DND-41 (cell line): Measurements from ENCODE around the gene PLCL1.

ENCODE experiments used
- ATAC-seq: fragments of 200-7000 bp; cut with Tn5 transposase; 3 replicates; pipeline ENCODE4 v1.9.1; 2021; ENCODE audit warnings: low read depth; ENCODE audit not compliant: insufficient read depth
- DNase-seq: peaks from one replicate; pipeline ENCODE4 v3.0.0-alpha.2; 2020
- H2AFZ ChIP-seq: 2 replicates; pipeline ENCODE4 v1.6.0; 2012; ENCODE audit warnings: low read depth, low read length
- H3K27ac ChIP-seq: 2 replicates; pipeline ENCODE4 v1.5.1; 2012; ENCODE audit warnings: low read length, inconsistent platforms
- H3K27me3 ChIP-seq: fragments of 200-600 bp; sonication (generic); 2 replicates; pipeline ENCODE4 v1.6.0; 2012; ENCODE audit warnings: low read length, mild to moderate bottlenecking, inconsistent platforms; ENCODE audit not compliant: insufficient read depth, poor library complexity
- H3K36me3 ChIP-seq: 2 replicates; pipeline ENCODE4 v1.5.1; 2012; ENCODE audit warnings: low read length, inconsistent platforms; ENCODE audit not compliant: insufficient read depth
- H3K4me1 ChIP-seq: 2 replicates; pipeline ENCODE4 v1.5.1; 2012; ENCODE audit warnings: mild to moderate bottlenecking, low read length; ENCODE audit not compliant: insufficient read depth
- H3K4me2 ChIP-seq: 2 replicates; pipeline ENCODE4 v1.6.0; 2012; ENCODE audit warnings: mild to moderate bottlenecking, moderate library complexity, low read length, inconsistent platforms; ENCODE audit not compliant: insufficient read depth
- H3K4me3 ChIP-seq, 2 experiments: fragments of 200-600 bp in 1 of 2; shearing (Covaris generic) in 1 of 2; 2 replicates each; pipeline ENCODE4 v1.5.1; 2012 to 2016; ENCODE audit warnings: inconsistent platforms in 2 of 2, low read length in 2 of 2, mild to moderate bottlenecking in 2 of 2, low read depth in 1 of 2, moderate library complexity in 1 of 2
- H3K79me2 ChIP-seq: 2 replicates; pipeline ENCODE4 v1.6.0; 2012; ENCODE audit warnings: low read length, inconsistent platforms; ENCODE audit not compliant: insufficient read depth
- H3K9ac ChIP-seq: 2 replicates; pipeline ENCODE4 v1.6.0; 2012; ENCODE audit warnings: low read depth, mild to moderate bottlenecking, inconsistent platforms, low read length, moderate library complexity
- H3K9me3 ChIP-seq: 2 replicates; pipeline ENCODE4 v1.5.1; 2012; ENCODE audit warnings: low read length, moderate library complexity, mild to moderate bottlenecking, inconsistent platforms; ENCODE audit not compliant: insufficient read depth, severe bottlenecking
- H4K20me1 ChIP-seq: 2 replicates; pipeline ENCODE4 v1.6.0; 2012; ENCODE audit warnings: low read length; ENCODE audit not compliant: insufficient read depth
- CTCF ChIP-seq: IDR thresholded peaks from 2 replicates; pipeline ENCODE4 v1.5.1; 2012; ENCODE audit warnings: borderline replicate concordance, low read length, moderate library complexity, mild to moderate bottlenecking; ENCODE audit not compliant: poor library complexity, severe bottlenecking; ENCODE audit errors: extremely low read depth
- EZH2 ChIP-seq: IDR thresholded peaks from 3 replicates; pipeline ENCODE4 v1.6.1; 2012; ENCODE audit warnings: borderline replicate concordance, low read depth, mild to moderate bottlenecking, moderate library complexity, low read length, inconsistent platforms; ENCODE audit not compliant: severe bottlenecking

Gene PLCL1

DNA sequence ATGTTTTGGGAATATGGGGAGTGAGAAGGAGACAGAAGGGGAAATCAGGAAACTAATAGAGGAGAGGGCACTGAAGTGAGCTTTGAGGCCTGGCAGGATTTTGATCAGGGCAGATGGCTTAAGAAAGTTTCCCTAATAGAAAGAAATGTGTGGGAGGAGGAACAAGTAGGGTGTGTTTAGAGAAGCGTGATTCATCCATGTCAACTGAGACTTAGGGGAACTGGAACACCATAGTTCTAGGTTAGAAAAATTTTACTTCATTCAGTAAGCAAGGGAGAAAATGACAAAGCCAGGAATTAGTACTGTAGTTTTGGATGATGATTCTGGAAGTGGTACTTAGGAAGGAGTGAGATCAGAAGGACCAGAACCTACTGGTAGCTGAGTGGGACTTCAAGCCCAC lies 296.0 kb downstream of the PLCL1 start:
- Histone ChIP-seq H2AFZ (no peak overlapping the region), H3K9ac (no peak overlapping the region), H3K79me2 (no peaks in the 10 kb centered on the region), H3K4me3 (no peak overlapping the region), H3K27ac (no peak overlapping the region), H3K27me3 (no peaks in the 10 kb centered on the region), H3K9me3 (no peaks in the 10 kb centered on the region), H3K4me2 (no peak overlapping the region), H3K36me3 (no peaks in the 10 kb centered on the region), H4K20me1 (no peaks in the 10 kb centered on the region), H3K4me1 (no peaks in the 10 kb centered on the region)
- no peak for TF ChIP-seq CTCF
- no peak for TF ChIP-seq EZH2
- DNase-seq = no peak
- no peak for ATAC-seq

DNA sequence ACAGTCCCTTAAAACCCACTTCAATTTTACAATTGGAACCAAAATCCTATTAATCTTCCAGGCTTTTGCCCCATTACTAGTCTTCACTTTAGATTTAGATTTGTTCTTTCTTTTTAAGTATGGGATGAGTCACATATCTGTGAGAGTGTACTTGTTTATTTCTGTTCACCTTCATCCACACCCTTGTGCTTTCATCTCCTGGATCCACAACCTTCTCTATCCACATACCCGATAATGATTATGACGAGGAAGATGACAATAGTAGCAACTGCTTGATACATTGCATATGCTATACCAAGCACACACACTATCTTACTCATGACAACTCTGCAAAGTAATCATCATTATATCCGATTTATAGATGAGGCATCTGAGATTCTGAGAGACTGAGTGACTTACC lies 297.3 kb downstream of the PLCL1 start:
- Histone ChIP-seq H3K36me3 (no peaks in the 10 kb centered on the region), H3K27ac (no peak overlapping the region), H3K4me1 (no peaks in the 10 kb centered on the region), H3K9me3 (no peaks in the 10 kb centered on the region), H4K20me1 (no peaks in the 10 kb centered on the region), H3K79me2 (no peaks in the 10 kb centered on the region), H3K4me3 (no peak overlapping the region), H3K4me2 (no peak overlapping the region), H3K9ac (no peak overlapping the region), H2AFZ (no peak overlapping the region), H3K27me3 (no peaks in the 10 kb centered on the region)
- ATAC-seq (no peak), DNase-seq (no peak)
- no peak for TF ChIP-seq CTCF
- no peak for TF ChIP-seq EZH2

DNA sequence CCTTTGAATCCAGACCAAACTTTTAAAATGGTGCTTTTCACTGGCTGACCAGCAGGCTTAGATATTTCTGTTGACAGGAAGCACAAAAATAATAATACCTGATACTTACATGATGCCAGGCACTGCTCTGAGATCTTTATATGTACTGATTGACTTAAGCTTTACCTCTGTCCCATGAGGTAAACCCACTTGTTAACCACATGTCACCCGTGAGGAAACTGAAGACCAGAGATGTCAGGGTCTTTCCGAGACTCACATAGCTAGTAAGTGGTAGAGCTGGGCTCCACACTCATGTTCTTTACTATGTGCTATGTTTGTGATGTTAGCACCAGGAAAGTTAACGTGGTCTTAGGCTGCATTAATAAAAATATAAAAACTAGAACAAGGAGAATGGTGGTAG lies 297.7 kb downstream of the PLCL1 start:
- no peaks in the 10 kb centered on the region for H4K20me1 ChIP-seq
- no peaks in the 10 kb centered on the region for H3K36me3 ChIP-seq
- H3K79me2 ChIP-seq = no peaks in the 10 kb centered on the region
- H3K9ac ChIP-seq = no peak overlapping the region
- H3K4me1 ChIP-seq = no peaks in the 10 kb centered on the region
- H3K4me3 ChIP-seq = no peak overlapping the region
- H3K9me3 ChIP-seq = no peaks in the 10 kb centered on the region
- H3K27me3 ChIP-seq = no peaks in the 10 kb centered on the region
- DNase-seq = no peak
- no peak overlapping the region for H3K27ac ChIP-seq
- TF ChIP-seq EZH2 (no peak), CTCF (no peak)
- no peak for ATAC-seq
- no peak overlapping the region for H2AFZ ChIP-seq
- no peak overlapping the region for H3K4me2 ChIP-seq

DNA sequence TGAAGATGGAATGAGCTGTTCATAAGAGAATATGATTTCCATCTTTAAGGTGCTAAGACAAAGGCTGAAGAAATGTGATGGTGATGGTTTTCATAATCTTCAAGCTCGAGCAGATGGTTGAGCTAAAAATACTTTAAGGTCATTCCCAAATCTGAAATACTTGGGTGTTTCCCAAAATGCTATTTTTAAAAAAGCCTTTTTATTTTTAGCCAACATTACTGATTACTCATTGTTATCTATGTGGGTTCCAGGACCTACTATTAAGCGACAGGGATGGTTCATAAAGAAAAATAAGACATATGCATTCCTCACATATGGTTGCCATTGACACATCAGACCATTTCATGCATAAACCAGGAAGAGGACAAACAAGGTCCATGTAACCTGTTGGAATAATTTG lies 298.5 kb downstream of the PLCL1 start:
- TF ChIP-seq EZH2 (no peak), CTCF (no peak)
- Histone ChIP-seq H4K20me1 (no peaks in the 10 kb centered on the region), H2AFZ (no peak overlapping the region), H3K36me3 (no peaks in the 10 kb centered on the region), H3K27ac (no peak overlapping the region), H3K9ac (no peak overlapping the region), H3K4me1 (no peaks in the 10 kb centered on the region), H3K4me3 (no peak overlapping the region), H3K27me3 (no peaks in the 10 kb centered on the region), H3K4me2 (no peak overlapping the region), H3K79me2 (no peaks in the 10 kb centered on the region), H3K9me3 (no peaks in the 10 kb centered on the region)
- DNase-seq = no peak
- no peak for ATAC-seq
